Left forelimb (tissue), 1 donor: ENCODE measurements around the gene AKT2.

ENCODE experiments used
- DNase-seq: peaks from one replicate; pipeline ENCODE4 v3.0.0-alpha.2; 2018; ENCODE audit warnings: low spot score

The AKT2 gene

DNA sequence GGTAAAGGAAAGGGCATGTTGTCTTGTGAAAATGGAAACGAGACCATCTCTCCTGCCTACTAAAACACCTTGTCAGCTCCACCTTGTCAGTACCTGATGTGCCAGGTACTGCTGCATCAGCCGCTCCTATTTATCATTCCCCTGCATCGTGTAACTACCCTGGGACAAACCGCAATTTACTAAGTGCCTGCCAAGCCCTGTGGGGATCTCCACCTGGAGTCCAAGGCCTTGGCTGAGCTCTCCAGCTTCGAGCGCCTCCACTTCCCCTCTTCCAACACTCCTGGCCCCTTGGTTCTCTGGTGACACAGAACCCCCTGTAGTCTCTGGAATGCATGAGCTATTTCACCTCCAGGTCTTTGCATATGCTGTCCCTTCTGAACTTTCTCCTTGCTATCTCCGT, 32.8 kb downstream of the AKT2 start:
- no peak for DNase-seq

GRCh38 chr19:40251991-40252390, 33.2 kb downstream of the AKT2 start:
- DNase-seq, result no peak

GRCh38 chr19:40251244-40251643, 33.9 kb downstream of the AKT2 start:
- DNase-seq, result no peak

- DNase-seq, result no peak
Measured at GRCh38 chr19:40249781-40250180, 35.4 kb downstream of the AKT2 start.

DNA sequence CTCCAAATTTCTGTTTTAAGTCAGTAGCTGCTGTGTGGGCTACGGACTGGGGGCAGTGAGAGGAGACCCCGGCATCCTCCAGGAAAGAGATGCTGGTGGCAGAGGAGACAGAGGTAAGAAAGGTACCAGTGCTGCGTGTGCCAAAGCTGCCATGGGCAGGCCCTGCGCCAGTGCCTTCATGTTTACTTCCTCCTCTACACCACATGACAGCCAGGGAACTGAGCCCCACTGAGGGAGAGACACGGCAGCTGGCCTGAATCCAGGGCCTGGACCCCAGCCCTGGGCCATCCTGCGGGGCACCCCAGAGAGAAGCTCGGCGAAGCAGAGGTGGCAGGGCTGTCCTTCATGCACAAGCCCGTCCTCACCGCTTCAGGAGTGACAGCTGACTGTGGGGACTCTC, 35.9 kb downstream of the AKT2 start:
- no peak for DNase-seq

DNA sequence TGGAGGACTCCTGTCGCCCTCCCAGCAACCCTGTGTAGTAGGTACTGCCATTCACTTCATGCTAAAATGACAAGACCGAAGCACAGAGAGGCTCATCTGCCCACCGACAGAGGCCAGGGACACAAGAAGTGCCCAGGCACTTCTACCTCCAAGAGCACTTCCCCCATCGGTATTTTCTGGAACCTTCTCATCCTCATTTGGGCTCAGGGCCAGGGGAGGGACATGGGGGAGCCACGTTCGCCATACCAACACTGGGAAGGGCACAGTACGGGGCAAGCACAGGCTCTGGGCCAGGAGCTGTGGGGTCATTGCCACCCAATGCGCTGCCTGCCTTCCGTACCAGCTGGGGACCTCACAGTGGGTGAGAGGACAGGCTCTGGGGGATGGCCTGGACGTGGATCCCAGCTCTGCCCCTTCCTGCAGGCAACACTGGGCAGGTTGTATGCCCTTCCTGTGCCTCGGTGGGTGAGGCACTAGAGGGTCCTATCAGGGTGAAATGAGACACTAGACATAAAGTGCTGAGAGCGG, 37.3 kb downstream of the AKT2 start:
- no peak for DNase-seq

DNA sequence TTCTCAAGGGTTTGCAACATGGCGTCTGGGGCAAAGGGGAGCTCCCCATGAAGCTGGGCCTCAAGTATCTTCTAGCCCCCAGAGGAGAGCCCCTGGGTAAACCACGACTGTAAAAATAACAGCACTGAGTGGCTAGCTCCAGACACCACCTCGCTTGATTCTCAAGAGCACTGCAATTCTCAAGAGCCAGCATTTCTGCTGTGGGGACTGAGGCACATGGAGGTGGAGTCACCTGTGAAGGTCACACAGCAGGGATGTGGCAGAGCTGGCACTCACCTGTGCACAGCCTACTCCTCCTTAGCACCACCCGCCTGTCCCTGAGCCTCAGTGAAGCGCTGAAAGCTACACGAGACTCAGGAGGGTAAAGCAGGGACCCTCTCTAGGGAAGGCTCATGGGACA, 38.0 kb downstream of the AKT2 start:
- no peak for DNase-seq

GRCh38 chr19:40246292-40247073, 38.7 kb downstream of the AKT2 start:
- DNase-seq, result no peak

DNA sequence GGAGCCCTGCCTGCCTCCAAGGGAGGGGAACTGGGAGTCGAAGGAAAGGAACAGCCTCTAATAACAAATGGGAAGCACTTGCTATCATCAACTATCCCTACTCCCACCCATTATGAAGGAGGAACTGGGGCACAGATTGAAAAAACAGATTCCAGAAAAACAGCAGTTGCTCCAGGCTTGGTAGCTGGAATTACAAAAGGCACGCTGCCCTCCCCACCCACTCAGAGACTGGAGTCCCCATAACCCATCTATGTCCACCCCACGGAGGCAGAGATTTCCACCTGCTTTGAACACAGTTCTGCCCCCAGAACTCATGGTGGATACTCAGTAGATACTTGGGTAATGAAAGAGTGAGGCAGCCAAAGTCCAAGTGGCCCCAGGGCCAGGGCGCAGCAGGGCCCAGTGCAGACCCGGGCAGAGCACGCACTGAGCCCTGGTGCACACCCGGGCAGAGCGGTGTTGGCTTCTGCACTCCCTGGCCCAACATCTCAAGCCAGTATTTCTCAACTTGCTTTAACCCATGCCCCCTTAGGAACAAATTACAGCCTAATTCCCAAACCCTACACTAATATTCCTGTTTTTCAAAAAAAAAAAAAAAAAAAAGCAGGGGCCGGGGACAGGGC, 39.5 kb downstream of the AKT2 start:
- no peak for DNase-seq

DNA sequence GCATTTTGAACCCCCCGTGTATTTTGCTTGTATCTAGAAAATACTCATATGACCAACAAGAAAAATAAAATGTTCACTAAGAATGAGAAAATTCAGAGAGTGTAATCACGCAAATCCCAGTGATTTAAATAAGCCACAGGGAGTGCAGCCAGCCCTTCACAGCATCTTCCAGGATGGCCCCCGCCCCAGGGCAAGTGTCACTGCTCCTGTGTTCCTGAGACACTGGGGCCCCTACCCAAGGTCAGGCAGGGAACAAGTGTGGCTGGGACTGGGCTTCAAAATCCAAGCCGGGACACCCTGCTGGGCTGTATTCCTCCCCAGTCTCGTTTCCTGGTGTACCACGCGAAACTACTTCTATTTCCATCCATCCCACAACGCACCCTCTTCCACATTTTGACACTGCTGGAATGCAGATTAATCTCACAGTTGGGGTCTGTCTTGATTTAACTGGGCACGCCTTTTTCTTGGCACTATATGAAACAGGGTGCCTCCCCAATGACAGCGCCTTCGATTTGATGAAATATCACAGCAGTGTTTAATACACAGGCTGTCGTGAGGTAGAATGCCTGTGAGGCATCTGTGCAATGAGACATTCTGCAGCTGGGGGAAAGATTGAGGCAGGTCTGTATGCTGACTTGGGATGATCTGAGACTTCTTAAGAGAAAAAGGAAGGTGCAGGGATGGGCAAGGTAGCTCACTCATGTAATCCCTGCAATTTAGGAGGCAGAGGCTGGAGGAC, 40.4 kb downstream of the AKT2 start:
- DNase-seq, result no peak

DNA sequence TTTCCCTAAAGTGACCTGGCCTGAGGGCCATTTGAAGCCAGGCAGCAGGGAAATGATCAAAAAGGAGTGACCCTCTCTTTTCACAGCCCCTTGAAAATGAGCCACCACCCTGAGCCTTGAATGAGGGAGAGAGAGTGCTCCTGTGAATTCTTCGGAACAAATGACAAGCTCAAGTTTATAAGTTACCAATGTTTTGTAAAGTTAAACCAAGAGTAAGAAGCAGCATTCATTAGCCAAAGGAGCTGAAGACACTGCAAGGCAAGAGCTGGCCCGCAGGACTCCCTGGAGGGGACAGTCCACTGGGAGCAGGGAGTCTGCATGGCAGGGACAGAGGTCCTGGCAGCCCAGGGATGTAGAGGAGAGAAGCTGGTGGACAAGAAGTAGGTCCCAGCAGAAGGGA, 42.0 kb downstream of the AKT2 start:
- DNase-seq, result no peak

GRCh38 chr19:40242480-40242879, 42.7 kb downstream of the AKT2 start:
- DNase-seq, result no peak

DNA sequence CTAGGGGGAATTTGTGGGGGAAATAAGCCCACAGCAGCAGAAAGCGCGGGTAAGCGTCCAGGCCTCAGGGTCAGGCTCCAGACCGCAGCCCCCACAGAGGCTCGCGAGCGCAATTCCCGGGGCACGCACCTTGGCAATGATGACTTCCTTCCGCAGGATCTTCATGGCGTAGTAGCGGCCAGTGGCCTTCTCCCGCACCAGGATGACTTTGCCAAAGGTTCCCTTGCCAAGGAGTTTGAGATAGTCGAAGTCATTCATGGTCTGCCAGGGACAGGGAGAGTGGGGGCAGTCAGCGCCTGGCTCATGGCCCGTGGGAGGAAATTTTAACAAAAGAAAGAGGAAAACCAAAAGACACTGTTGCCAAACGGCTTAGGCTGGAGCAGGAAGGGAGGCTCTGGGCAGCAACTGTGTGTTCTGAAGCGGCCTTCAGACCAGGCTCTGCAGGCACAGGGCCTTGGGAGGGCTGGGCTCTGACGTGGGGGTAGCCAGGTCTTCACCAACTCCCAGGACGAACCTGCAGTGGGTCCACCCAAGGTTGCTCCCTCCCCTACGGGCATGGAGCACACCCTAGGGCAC, 43.2 kb downstream of the AKT2 start:
- DNase-seq, result no peak

DNA sequence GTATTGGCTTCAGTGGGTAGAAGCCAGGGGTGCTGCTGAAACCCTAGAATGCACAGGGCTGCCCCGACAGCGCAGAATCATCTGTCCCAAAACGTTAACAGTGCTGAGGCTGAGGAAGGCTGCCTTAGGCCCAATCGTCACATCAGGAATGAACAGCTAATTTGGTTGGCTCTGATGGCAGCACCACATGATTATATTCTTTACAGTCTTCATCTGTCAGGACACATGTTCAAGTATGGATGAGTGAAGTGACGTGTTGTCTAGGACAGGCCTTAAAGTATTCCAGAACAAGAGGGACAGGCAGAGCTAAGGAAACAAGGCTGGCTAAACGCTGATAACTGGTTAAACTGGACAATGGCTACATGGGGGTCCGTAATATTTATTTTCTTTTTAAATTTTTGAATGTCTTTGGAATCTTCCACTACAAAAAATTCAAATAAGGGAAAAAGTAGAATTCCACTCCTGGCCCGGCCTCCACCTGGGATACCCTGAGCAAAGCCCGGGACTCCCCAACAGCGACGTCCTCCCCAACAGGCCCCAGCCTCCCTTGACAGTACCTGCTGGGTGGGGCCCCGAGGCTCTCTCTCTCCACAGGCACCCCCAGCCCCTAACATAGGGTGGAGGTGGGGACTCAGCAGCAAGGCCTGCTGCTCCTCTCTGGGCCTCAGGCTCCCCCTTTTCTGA, 43.9 kb downstream of the AKT2 start:
- DNase-seq, result no peak

DNA sequence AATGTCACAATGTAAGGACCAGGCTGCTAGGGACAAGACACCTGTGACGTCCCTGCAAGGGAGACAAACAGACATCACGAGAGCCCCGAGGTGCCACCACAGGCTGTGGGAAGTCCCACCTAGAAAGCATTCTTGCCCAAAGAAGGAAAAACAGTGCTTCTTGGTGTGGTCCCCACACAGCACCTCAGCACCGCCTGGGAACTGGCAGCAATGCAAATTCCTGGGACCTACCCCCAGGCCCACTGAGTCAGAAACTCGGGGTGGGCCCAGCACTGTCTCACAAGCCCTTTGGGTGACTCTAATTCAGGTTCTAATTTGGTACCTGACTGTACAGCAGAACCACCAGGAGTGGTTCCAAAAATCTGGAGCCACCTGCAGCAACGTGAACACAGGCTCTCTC, 44.8 kb downstream of the AKT2 start:
- no peak for DNase-seq

- DNase-seq, result no peak
Measured at GRCh38 chr19:40239415-40240226, 45.5 kb downstream of the AKT2 start.

DNA sequence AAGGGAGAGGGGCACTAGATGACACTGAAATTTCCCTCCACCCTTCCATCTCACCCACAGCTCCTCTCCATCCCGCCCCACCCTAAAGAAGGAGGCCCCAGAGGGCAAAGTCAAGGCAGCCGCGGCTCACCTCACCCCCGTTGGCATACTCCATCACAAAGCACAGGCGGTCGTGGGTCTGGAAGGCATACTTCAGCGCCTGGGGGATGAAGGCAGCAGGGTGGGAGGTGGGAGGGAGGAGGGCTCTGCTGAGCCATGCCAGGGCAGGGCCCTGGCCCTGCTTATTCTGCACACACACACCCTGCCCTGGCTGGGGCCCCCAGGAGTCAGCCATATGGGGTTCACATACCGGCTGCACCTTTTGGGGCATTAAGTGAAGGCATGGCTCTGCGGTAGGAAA, 46.4 kb downstream of the AKT2 start:
- no peak for DNase-seq

DNA sequence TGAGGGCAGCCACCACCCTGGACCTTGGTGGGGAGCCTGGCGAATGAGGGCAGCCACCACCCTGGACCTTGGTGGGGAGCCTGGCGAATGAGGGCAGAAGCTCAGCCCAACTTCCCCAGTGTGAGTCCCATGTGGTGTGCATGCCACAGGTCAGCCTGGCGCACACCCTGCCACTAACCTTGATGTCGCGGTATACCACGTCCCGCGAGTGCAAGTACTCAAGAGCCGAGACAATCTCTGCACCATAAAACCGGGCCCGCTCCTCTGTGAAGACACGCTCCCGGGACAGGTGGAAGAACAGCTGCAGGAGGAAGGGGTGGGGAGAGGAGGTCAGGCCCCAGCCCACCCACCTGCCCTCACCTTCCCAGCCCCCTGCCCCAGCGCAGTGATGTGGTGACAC, 47.4 kb downstream of the AKT2 start:
- DNase-seq, result no peak

DNA sequence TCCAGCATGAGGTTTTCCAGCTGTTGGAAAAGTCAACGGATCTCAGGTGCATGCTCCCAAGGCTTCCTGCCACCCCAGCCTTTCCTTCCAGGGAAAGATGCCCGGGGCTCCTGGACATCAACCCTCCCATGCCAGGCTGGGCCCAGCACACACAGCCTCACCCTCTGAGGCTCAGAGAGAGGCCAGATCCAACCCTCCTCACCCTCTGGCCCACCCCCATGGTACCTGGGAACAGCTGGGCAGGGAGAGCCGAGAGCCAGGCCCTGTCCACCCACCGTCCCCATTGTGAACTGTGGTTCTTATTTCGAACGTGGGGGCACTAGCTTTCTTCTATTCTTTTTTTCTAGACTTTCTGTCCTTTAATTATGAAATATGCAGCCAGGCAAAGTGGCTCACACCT, 48.8 kb downstream of the AKT2 start:
- no peak for DNase-seq

DNA sequence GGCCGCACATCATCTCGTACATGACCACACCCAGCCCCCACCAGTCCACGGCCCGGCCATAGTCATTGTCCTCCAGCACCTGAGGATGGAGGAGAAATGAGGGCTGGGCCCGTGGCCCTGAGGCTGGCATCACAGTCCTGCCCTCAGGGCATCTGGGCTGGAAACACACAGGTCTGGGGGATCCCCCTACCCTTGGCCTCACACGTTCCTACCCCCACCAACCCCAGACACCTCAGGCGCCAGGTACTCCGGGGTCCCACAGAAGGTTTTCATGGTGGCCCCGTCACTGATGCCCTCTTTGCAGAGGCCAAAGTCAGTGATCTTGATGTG, 49.2 kb downstream of the AKT2 start:
- DNase-seq, result no peak
